SK-N-SH treated with all-trans-retinoic acid at 6 μM for 48 hours (cell line): ENCODE results near the gene ETNK2.

Experiments
- ATAC-seq: fragments of 200-7000 bp; cut with Tn5 transposase; 3 replicates; pipeline ENCODE4 v1.9.1; 2020; ENCODE audit warnings: mild to moderate bottlenecking, moderate library complexity
- ARNTL ChIP-seq: fragments of 450-650 bp; formaldehyde crosslinking; IDR thresholded peaks from 2 replicates; pipeline ENCODE4 v1.5.0; 2020; ENCODE audit warnings: low read depth, mild to moderate bottlenecking, moderate library complexity, borderline replicate concordance
- CREB5 ChIP-seq: fragments of 250-450 bp; sonication (Bioruptor Pico); IDR thresholded peaks from 2 replicates; pipeline ENCODE4 v1.5.1; 2020; ENCODE audit warnings: low read depth, mild to moderate bottlenecking, moderate library complexity
- CSDC2 ChIP-seq: fragments of 250-450 bp; sonication (Bioruptor Pico); IDR thresholded peaks from 2 replicates; pipeline ENCODE4 v1.5.0; 2020; ENCODE audit warnings: mild to moderate bottlenecking, moderate library complexity
- CSRNP3 ChIP-seq: fragments of 250-450 bp; sonication (Bioruptor Pico); IDR thresholded peaks from 2 replicates; pipeline ENCODE4 v1.5.1; 2021; ENCODE audit warnings: mild to moderate bottlenecking, moderate library complexity
- ESRRG ChIP-seq: fragments of 250-450 bp; sonication (Bioruptor Pico); IDR thresholded peaks from 2 replicates; pipeline ENCODE4 v1.6.1; 2021; ENCODE audit warnings: mild to moderate bottlenecking
- ISL1 ChIP-seq: fragments of 250-450 bp; sonication (Bioruptor Pico); IDR thresholded peaks from 2 replicates; pipeline ENCODE4 v2.1.2; 2022; ENCODE audit warnings: mild to moderate bottlenecking, moderate library complexity
- OSR1 ChIP-seq: fragments of 250-450 bp; sonication (Bioruptor Pico); IDR thresholded peaks from 2 replicates; pipeline ENCODE4 v1.8.0; 2022; ENCODE audit warnings: moderate library complexity, mild to moderate bottlenecking, inconsistent platforms
- PATZ1 ChIP-seq: fragments of 250-450 bp; sonication (Bioruptor Pico); IDR thresholded peaks from 2 replicates; pipeline ENCODE4 v1.8.0; 2020; ENCODE audit warnings: mild to moderate bottlenecking, moderate library complexity, borderline replicate concordance
- POU6F1 ChIP-seq: fragments of 250-450 bp; sonication (Bioruptor Pico); IDR thresholded peaks from 2 replicates; pipeline ENCODE4 v1.8.0; 2021; ENCODE audit warnings: low read depth, mild to moderate bottlenecking, moderate library complexity, borderline replicate concordance
- PPARA ChIP-seq: fragments of 250-450 bp; sonication (Bioruptor Pico); IDR thresholded peaks from 2 replicates; pipeline ENCODE4 v1.5.0; 2020; ENCODE audit warnings: mild to moderate bottlenecking, borderline replicate concordance
- RARB ChIP-seq: fragments of 250-450 bp; sonication (Bioruptor Pico); IDR thresholded peaks from 2 replicates; pipeline ENCODE4 v1.8.0; 2021; ENCODE audit warnings: mild to moderate bottlenecking, moderate library complexity
- SNAI2 ChIP-seq: fragments of 250-450 bp; sonication (Bioruptor Pico); IDR thresholded peaks from 2 replicates; pipeline ENCODE4 v1.5.0; 2020; ENCODE audit warnings: mild to moderate bottlenecking, moderate library complexity
- TOX ChIP-seq: fragments of 250-450 bp; sonication (Bioruptor Pico); IDR thresholded peaks from 2 replicates; pipeline ENCODE4 v1.8.0; 2021; ENCODE audit warnings: mild to moderate bottlenecking, moderate library complexity, borderline replicate concordance
- TSHZ2 ChIP-seq: fragments of 250-450 bp; sonication (Bioruptor Pico); IDR thresholded peaks from 2 replicates; pipeline ENCODE4 v1.5.0; 2020; ENCODE audit warnings: mild to moderate bottlenecking, moderate library complexity
- ZC3H10 ChIP-seq: fragments of 250-450 bp; sonication (Bioruptor Pico); IDR thresholded peaks from 2 replicates; pipeline ENCODE4 v1.5.1; 2021; ENCODE audit warnings: mild to moderate bottlenecking, moderate library complexity
- ZFP3 ChIP-seq: fragments of 250-450 bp; sonication (Bioruptor Pico); IDR thresholded peaks from 2 replicates; pipeline ENCODE4 v1.5.0; 2020; ENCODE audit warnings: mild to moderate bottlenecking, moderate library complexity
- ZFP30 ChIP-seq: fragments of 450-650 bp; formaldehyde crosslinking; IDR thresholded peaks from 2 replicates; pipeline ENCODE4 v1.5.0; 2022; ENCODE audit warnings: mild to moderate bottlenecking, moderate library complexity
- ZNF565 ChIP-seq: fragments of 450-650 bp; formaldehyde crosslinking; conservative IDR thresholded peaks from 2 replicates; pipeline ENCODE4 v1.5.0; 2020; ENCODE audit warnings: low read depth, mild to moderate bottlenecking, moderate library complexity
- ZNF70 ChIP-seq: fragments of 450-650 bp; formaldehyde crosslinking; IDR thresholded peaks from 2 replicates; pipeline ENCODE4 v1.5.0; 2020; ENCODE audit warnings: mild to moderate bottlenecking, moderate library complexity
- ZNF8 ChIP-seq: fragments of 450-650 bp; formaldehyde crosslinking; IDR thresholded peaks from 2 replicates; pipeline ENCODE4 v1.5.0; 2020; ENCODE audit warnings: mild to moderate bottlenecking, moderate library complexity

The ETNK2 gene

GRCh38 chr1:204181116-204181515, 29.3 kb upstream of the ETNK2 start:
- no peak for ATAC-seq
- TF ChIP-seq RARB (CRISPR knock-in tag), result no peak
- TF ChIP-seq CSRNP3 (CRISPR knock-in tag), result no peak
- TF ChIP-seq OSR1 (CRISPR knock-in tag), result no peak
- no peak for TF ChIP-seq ESRRG (CRISPR knock-in tag)
- no peak for TF ChIP-seq PPARA
- TF ChIP-seq ZFP30 (CRISPR knock-in tag), result no peak
- no peak for TF ChIP-seq ISL1
- TF ChIP-seq ZFP3 (CRISPR knock-in tag), result no peak
- TF ChIP-seq ARNTL (CRISPR knock-in tag), result no peak
- no peak for TF ChIP-seq SNAI2 (CRISPR knock-in tag)
- TF ChIP-seq ZNF565 (CRISPR knock-in tag), result no peak
- no peak for TF ChIP-seq CSDC2 (CRISPR knock-in tag)
- no peak for TF ChIP-seq PATZ1 (CRISPR knock-in tag)
- TF ChIP-seq TSHZ2, result no peak
- no peak for TF ChIP-seq CREB5 (CRISPR knock-in tag)
- TF ChIP-seq ZC3H10 (CRISPR knock-in tag), result no peak
- TF ChIP-seq ZNF8 (CRISPR knock-in tag), result no peak
- no peak for TF ChIP-seq POU6F1 (CRISPR knock-in tag)
- no peak for TF ChIP-seq TOX
- TF ChIP-seq ZNF70 (CRISPR knock-in tag), result no peak
- TF ChIP-seq, all 23 proteins: peak for 0

GRCh38 chr1:204180133-204180532, 28.3 kb upstream of the ETNK2 start:
- TF ChIP-seq ARNTL (CRISPR knock-in tag) (no peak), ZNF565 (CRISPR knock-in tag) (no peak), ESRRG (CRISPR knock-in tag) (no peak), SNAI2 (CRISPR knock-in tag) (no peak), PPARA (no peak), OSR1 (CRISPR knock-in tag) (no peak), POU6F1 (CRISPR knock-in tag) (no peak)
- no peak for ATAC-seq
